Stimulated activated CD4-positive, alpha-beta T cell treated with anti-CD3 and anti-CD28 coated beads, Interleukin-15, amount 100 ng/mL, for 48 hours (primary cell): ENCODE data around the gene NPHP4.

Experiments
- DNase-seq, 2 donors: peaks; one replicate each; pipeline ENCODE4 v3.0.0-alpha.2; 2020; ENCODE audit warnings: low read depth in 2 of 2

The NPHP4 gene

GRCh38 chr1:6003568-6004411 is 11.6 kb upstream of the NPHP4 start:
- no peak for DNase-seq

- no peak for DNase-seq
Observed at GRCh38 chr1:6002714-6003501, 10.7 kb upstream of the NPHP4 start.

DNA sequence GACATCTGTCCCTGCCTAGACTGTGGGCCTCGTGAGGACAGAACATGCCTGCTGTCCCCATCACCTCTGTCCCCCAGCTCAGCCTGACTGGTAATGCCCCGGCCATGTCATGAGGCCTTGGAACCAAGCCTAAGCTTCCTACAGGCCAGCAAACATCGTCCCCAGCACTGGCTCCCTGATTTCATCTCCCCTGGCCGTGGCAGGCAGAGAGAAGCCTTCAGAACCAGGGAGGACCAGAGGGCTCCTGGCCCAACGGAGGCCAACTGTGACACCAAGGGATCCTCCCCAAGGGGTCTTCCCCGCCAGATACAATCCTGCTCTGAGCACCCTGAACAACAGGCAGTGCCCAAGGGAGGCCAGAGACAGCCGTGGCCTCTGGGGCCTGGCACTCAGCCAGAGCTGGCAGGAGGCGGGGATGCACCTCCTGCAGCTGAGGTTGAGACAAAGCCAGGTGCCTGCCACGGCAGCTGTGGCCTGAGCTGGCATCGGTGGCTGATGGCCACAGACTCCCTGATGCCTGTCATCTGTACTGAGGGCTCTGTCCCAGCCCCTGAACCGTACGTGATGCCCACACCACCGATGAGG is 9.9 kb upstream of the NPHP4 start:
- DNase-seq = no peak

DNA sequence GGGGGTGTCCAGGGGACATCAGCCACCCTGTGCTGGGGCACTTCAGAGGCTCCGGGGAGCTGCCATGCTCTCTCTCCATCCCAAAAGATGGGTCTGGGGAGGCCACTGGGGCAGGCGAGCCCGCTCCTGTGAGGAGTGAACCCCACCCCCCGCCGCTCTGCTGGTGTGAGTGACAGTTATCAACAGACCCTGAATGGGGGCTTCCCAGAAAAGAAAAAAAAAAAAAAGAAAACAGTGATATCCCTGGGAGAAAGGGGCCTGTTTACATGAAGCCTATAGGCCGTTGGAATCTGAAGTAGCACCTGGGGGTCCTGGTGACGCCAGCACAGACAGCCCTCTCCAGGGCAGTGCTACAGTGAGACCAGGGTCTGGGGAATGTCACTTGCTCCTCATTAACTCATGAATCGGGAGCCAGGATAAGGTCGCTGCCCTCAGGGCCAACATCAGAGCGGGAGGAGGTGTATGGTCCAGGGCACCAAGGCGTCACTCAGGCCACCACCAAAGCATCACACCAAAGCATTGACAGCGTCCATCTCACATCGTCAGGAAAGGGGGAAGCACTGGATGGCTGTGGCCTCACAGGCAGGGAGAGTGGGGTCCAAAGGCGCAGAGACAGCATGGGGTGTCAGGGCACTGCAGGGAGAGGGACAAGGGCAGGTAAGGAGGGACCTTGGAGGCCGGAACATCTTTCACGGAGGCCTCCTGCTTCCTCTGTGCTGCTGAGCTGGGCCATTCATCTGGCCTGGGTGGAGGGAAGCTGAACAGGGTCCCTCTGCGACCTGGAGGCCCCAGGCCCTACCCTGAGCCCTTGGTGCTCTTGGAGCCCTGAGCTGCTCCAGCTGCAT is 8.4 kb upstream of the NPHP4 start:
- no peak for DNase-seq

GRCh38 chr1:5999711-6000443 is 7.7 kb upstream of the NPHP4 start:
- DNase-seq = no peak

GRCh38 chr1:5998906-5999301 is 6.7 kb upstream of the NPHP4 start:
- no peak for DNase-seq

DNA sequence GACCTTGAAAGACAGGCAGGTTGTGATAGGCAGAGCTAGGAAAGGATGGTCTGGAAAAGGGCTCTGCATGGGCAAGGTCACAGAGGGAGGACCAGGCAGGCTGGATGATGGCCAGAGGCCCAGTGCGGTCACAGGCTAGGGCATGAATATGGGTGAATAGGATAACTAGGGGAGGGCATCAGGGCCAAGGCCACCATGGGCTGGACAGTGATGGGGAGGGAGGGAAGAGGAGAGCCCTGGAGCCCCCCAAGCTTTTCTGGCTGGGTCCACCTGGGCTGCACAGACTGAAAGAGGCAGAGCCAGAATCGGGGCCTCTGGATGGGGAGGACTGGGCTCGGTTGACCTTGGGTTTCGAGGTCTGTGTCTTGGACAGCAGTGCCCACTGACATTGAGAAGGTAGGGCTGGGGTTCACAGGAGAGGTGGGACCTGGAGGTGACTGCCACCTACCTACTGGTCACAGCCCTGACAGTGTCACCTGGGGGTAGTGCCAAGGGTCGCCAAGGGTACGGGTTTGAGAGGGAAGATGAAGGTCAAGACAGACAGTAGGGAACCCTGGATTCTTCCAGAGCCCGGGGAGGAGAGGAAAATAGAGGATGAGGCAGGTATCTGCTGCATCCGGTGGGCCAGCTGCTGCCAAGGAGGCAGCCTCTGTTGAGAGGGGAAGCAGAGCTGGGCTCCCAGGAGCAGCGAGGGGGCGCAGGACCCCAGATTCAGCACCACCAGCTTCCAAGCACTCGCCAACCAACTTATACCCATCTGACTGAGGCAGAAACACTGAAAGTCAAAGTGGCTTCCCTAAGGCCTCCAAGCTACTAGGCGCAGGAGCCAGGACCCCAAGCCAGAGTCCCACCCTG is 6.1 kb upstream of the NPHP4 start:
- no peak for DNase-seq

DNA sequence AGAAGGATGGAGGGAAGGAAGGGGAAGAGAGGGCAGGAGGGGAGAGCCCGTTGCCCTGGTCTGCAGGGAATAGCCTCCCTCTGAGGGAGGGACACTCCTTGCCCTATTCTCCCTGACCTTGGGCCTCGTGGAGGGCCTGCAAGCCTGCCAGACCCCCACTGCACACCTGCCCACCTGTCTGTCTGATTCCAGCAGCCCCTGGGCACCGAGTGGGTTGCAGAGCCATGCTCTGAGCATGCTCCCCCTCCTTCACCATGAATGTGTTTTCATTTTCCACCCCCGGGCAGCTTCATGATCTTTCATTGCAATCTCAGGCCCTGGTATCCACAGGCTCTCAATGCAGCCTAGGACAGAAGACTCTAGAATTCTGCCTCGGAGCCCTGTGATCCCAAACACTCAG is 5.1 kb upstream of the NPHP4 start:
- DNase-seq = no peak

- no peak for DNase-seq
Observed at GRCh38 chr1:5996641-5997270, 4.5 kb upstream of the NPHP4 start.

- DNase-seq = no peak
Observed at GRCh38 chr1:5995871-5996630, 3.8 kb upstream of the NPHP4 start.

DNA sequence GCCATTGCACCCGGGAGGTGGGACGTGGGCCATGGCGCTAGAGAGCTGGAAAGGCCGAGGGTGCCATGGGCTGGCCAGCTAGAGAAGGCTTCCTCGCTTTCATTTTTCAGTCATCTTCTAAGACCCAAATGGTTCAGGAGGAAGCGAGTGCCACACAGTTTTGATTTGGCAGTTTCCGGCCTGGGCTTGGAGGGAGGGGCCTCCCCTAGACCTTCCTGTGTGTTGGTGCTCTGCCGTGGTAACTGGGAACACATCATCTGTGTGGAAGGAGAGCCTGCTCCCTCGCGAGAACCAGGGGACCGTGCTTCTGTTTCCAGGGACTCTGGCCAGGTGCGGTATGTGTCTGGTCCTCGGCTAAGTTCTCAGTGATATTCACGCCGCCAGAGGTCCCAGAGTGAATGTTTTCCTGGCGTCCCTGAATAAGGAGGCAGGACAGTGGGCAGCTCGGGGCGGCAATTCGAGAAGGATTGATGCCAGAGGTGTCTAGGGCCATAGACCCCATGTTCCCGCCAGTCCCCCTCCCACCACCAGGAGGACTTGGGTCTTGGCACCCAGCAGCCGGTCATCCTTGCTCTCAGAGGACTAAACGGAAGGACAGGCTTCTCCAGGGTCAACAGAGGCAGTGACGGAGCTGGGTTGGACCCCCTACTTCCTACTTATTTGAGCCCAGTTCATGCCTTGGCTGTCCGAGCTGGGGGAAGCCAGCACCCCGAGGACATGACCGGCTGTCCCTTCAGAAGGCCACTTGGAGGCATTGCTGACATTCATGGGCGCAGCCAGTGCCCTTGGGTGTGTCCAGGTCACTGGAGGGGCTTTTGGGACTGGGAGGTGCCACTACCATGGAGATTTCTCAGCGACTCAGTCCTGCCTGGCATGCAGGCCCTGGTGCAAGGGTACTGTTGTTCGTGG is 2.7 kb upstream of the NPHP4 start:
- no peak for DNase-seq

- no peak for DNase-seq
Observed at GRCh38 chr1:5993556-5994491, 1.6 kb upstream of the NPHP4 start.

DNA sequence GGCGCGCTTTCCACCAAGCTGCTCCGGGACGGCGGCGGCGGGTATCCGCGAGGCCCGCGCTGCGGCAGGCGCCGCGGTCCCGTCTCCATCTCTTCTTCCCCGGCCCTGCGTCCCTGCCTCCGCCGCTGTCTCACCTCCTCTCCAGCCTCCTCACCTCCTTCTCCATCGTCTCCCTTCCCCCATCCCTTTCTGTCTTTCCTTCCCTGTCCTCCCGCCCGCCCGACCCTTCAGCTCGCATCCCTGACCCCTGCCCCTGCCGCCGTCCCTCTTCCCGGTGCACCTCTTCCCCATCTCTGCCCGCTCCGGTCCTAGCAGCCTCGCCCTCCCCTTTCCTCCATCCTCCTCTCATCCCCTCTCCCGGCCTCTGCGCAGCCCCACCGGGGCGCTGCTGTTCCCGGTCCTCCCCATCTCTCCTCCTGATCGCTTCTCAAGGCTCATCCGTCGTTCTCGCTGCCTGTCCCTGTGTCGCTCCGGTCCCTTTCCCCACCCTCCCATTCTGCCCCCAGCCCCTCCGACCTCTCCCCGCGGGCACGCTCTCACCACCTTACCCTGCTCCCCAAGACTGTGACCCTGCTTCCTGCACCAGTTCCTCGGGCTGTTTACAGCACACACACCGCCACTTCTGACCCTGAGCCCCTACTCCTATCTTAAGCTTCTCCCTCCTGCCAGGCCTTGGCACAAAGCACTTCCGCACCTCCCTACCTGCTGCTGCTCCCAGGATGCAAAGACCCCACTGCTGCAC is 760 bp upstream of the NPHP4 start:
- no peak for DNase-seq

GRCh38 chr1:5991381-5992025 is 722 bp downstream of the NPHP4 start:
- DNase-seq = no peak

DNA sequence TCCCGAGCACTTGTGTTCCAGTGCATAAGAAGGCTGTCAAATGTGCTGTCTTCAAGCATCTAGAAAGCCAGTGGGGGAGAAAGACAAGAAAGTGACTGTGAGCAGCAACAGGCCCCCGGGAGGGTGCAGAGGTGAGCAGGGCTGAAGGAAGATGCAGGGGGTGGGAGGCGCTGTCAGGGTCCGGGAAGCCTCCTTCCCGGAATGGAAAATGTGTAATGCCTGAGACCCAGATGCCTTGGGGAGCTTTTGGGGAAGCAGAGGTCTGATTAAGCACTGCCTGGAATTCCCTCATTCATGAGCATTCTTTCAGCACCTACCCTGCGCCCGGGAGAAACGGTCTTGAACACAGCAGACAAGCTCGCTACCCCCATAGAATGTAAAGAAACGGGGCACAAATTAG is 1.3 kb downstream of the NPHP4 start:
- DNase-seq = no peak
